Stimulated activated naive CD8-positive, alpha-beta T cell treated with anti-CD3 and anti-CD28 coated beads, Interleukin-15, Interleukin-2, amounts not matched to agents 100 ng/mL and 50 ng/mL, for 24 hours (primary cell): ENCODE results near the gene RTKN.
A peak's percentile ranks its signal among the peaks of the same experiment; 100 is the strongest.

ENCODE experiments used
- H3K27ac Mint-ChIP-seq: one replicate; pipeline ENCODE4 v1.8.0; 2021; ENCODE audit warnings: mild to moderate bottlenecking, mixed read lengths
- H3K27me3 Mint-ChIP-seq: one replicate; pipeline ENCODE4 v1.8.0; 2021; ENCODE audit warnings: mixed read lengths
- H3K36me3 Mint-ChIP-seq: one replicate; pipeline ENCODE4 v1.8.0; 2021; ENCODE audit warnings: low read depth, mixed read lengths
- H3K4me1 Mint-ChIP-seq: one replicate; pipeline ENCODE4 v1.8.0; 2021; ENCODE audit warnings: low read depth, mixed read lengths
- H3K4me3 Mint-ChIP-seq: one replicate; pipeline ENCODE4 v1.8.0; 2021; ENCODE audit warnings: mild to moderate bottlenecking, mixed read lengths
- H3K9me3 Mint-ChIP-seq: one replicate; pipeline ENCODE4 v1.8.0; 2021; ENCODE audit warnings: mixed read lengths

The RTKN gene

GRCh38 chr2:74391580-74392448, 49.9 kb downstream of the RTKN start:
- H3K4me1 Mint-ChIP-seq, result no peaks in the 10 kb centered on the region
- H3K27me3 Mint-ChIP-seq, result peaks cover 7% of the 10 kb centered on the region
- no peaks in the 10 kb centered on the region for H3K36me3 Mint-ChIP-seq
- H3K27ac Mint-ChIP-seq, result peak overlapping the region; percentile 99
- peak overlapping the region; percentile 93 for H3K4me3 Mint-ChIP-seq
- no peaks in the 10 kb centered on the region for H3K9me3 Mint-ChIP-seq

GRCh38 chr2:74391209-74391579, 50.5 kb downstream of the RTKN start:
- Mint-ChIP-seq H3K4me3 (peak overlapping the region; percentile 93), H3K4me1 (no peaks in the 10 kb centered on the region), H3K27me3 (peaks cover 7% of the 10 kb centered on the region), H3K27ac (peak overlapping the region; percentile 94), H3K9me3 (no peaks in the 10 kb centered on the region), H3K36me3 (no peaks in the 10 kb centered on the region)

GRCh38 chr2:74390606-74391005, 51.1 kb downstream of the RTKN start:
- Mint-ChIP-seq H3K4me1 (no peaks in the 10 kb centered on the region), H3K9me3 (no peaks in the 10 kb centered on the region), H3K4me3 (peak overlapping the region; percentile 93), H3K27me3 (peaks cover 7% of the 10 kb centered on the region), H3K27ac (no peak overlapping the region), H3K36me3 (no peaks in the 10 kb centered on the region)

- Mint-ChIP-seq H3K4me3 (no peak overlapping the region), H3K27ac (no peak overlapping the region), H3K27me3 (no peaks in the 10 kb centered on the region), H3K36me3 (no peaks in the 10 kb centered on the region), H3K9me3 (no peaks in the 10 kb centered on the region), H3K4me1 (no peaks in the 10 kb centered on the region)
These were observed 54.4 kb downstream of the RTKN start for GRCh38 chr2:74387346-74387745.

GRCh38 chr2:74385396-74385795, 56.3 kb downstream of the RTKN start:
- H3K36me3 Mint-ChIP-seq, result no peaks in the 10 kb centered on the region
- H3K4me3 Mint-ChIP-seq, result no peak overlapping the region
- peaks cover 14% of the 10 kb centered on the region for H3K4me1 Mint-ChIP-seq
- no peaks in the 10 kb centered on the region for H3K9me3 Mint-ChIP-seq
- H3K27me3 Mint-ChIP-seq, result no peaks in the 10 kb centered on the region
- H3K27ac Mint-ChIP-seq, result no peak overlapping the region

- Mint-ChIP-seq H3K9me3 (no peaks in the 10 kb centered on the region), H3K4me3 (no peak overlapping the region), H3K4me1 (peaks cover 21% of the 10 kb centered on the region), H3K27me3 (no peaks in the 10 kb centered on the region), H3K36me3 (no peaks in the 10 kb centered on the region), H3K27ac (no peak overlapping the region)
These were observed 57.7 kb downstream of the RTKN start for GRCh38 chr2:74384051-74384450.

GRCh38 chr2:74383254-74383653, 58.5 kb downstream of the RTKN start:
- Mint-ChIP-seq H3K4me1 (peaks cover 26% of the 10 kb centered on the region), H3K9me3 (no peaks in the 10 kb centered on the region), H3K4me3 (no peak overlapping the region), H3K27ac (no peak overlapping the region), H3K36me3 (no peaks in the 10 kb centered on the region), H3K27me3 (no peaks in the 10 kb centered on the region)

- Mint-ChIP-seq H3K4me1 (peaks cover 26% of the 10 kb centered on the region), H3K9me3 (no peaks in the 10 kb centered on the region), H3K4me3 (no peak overlapping the region), H3K27ac (peak overlapping the region; percentile 38), H3K27me3 (no peaks in the 10 kb centered on the region), H3K36me3 (peaks cover 9% of the 10 kb centered on the region)
These were observed 60.0 kb downstream of the RTKN start for GRCh38 chr2:74381751-74382150.

- Mint-ChIP-seq H3K27ac (no peak within 1 kb of the TSS), H3K4me1 (peaks cover 26% of the 10 kb centered on the region), H3K4me3 (peak within 1 kb of the TSS; percentile 30), H3K36me3 (peaks cover 17% of the 10 kb centered on the region), H3K9me3 (no peaks in the 10 kb centered on the region), H3K27me3 (no peaks in the 10 kb centered on the region)
These were observed 61.6 kb downstream of the RTKN start, which contains the start of gene DCTN1 for GRCh38 chr2:74379851-74380789. Gene DCTN1 (minus strand): TSS chr2:74380311. CDS start chr2:74380037, 274 bp downstream.

- no peak overlapping the region for H3K27ac Mint-ChIP-seq
- no peaks in the 10 kb centered on the region for H3K9me3 Mint-ChIP-seq
- H3K4me1 Mint-ChIP-seq, result peaks cover 26% of the 10 kb centered on the region
- H3K27me3 Mint-ChIP-seq, result no peaks in the 10 kb centered on the region
- peaks cover 17% of the 10 kb centered on the region for H3K36me3 Mint-ChIP-seq
- H3K4me3 Mint-ChIP-seq, result no peak overlapping the region
These were observed 63.7 kb downstream of the RTKN start for GRCh38 chr2:74378007-74378406.

GRCh38 chr2:74375838-74376237, 65.9 kb downstream of the RTKN start:
- Mint-ChIP-seq H3K4me3 (no peak overlapping the region), H3K27ac (no peak overlapping the region), H3K4me1 (peaks cover 17% of the 10 kb centered on the region), H3K36me3 (peaks cover 25% of the 10 kb centered on the region), H3K9me3 (no peaks in the 10 kb centered on the region), H3K27me3 (no peaks in the 10 kb centered on the region)
